Prostate gland (tissue), 2 donors: ENCODE results near the gene FOXB2. TPM values are rescaled to one million over a fixed set of nuclear protein-coding genes. Genes with fewer than 3 reads are reported as not detected.
"Not testable (repeated sequence)": the region's sequence is repeated elsewhere in the genome, so short reads cannot be mapped to it uniquely, and the experiment has no call there.

Experiments used
- DNase-seq: peaks from one replicate; pipeline ENCODE4 v3.0.0-alpha.2; 2019; ENCODE audit warnings: low spot score
- H3K27ac ChIP-seq, 2 donors: fragments of 200-600 bp; sonication (generic); 2 replicates each; pipeline ENCODE4 v1.5.1; 2017 to 2019
- H3K27me3 ChIP-seq: fragments of 200-600 bp; sonication (generic); replicated peaks from 2 replicates; pipeline ENCODE4 v1.5.1; 2019; ENCODE audit not compliant: insufficient read depth
- H3K36me3 ChIP-seq, 2 donors: fragments of 200-600 bp; sonication (generic); 1 replicate in 1 of 2; 2 replicates in 1 of 2; pipeline versions ENCODE4 v1.5.1 to v1.8.1; 2017 to 2019
- H3K4me1 ChIP-seq: fragments of 200-600 bp; sonication (generic); replicated peaks from 2 replicates; pipeline ENCODE4 v1.5.1; 2019
- H3K4me3 ChIP-seq, 2 donors: fragments of 200-600 bp; sonication (generic); 2 replicates each; pipeline ENCODE4 v1.5.1; 2017 to 2019
- H3K9me3 ChIP-seq: fragments of 200-600 bp; sonication (generic); 2 replicates; pipeline ENCODE4 v1.5.1; 2017
- CTCF ChIP-seq, 4 experiments: fragments of 200-600 bp in 2 of 4; fragments of 450-650 bp in 2 of 4; sonication (generic) in 2 of 4; IDR thresholded peaks; 1 replicate in 3 of 4; 2 replicates in 1 of 4; pipeline ENCODE4 v1.5.1; 2016 to 2019; ENCODE audit warnings: antibody characterized with exemption in 4 of 4, mild to moderate bottlenecking in 2 of 4, moderate library complexity in 2 of 4
- POLR2A ChIP-seq: fragments of 450-650 bp; IDR thresholded peaks from one replicate; pipeline ENCODE4 v1.6.1; 2016; ENCODE audit warnings: antibody characterized with exemption, mild to moderate bottlenecking
- POLR2AphosphoS5 ChIP-seq: sonication (generic); formaldehyde crosslinking; IDR thresholded peaks from one replicate; pipeline ENCODE4 v1.6.1; 2017; ENCODE audit warnings: antibody characterized with exemption
- WGBS: methylation state at CpG from one replicate; pipeline ENCODE4 v1.1.5; 2018; 5-methylcytosine and 5-hydroxymethylcytosine counted together
- intact Hi-C: fragments of 100-400 bp; cut with DNase I; formaldehyde crosslinking; loops from one replicate; pipeline ENCODE4 v1.14.2; 2022
- total RNA-seq, 2 donors: library from RNA; depleted of rRNA; stranded (reverse); fragments of >200 nt; gene quantifications; one replicate each; pipeline ENCODE4 v1.1.0, GENCODE V29; 2016

The FOXB2 gene
- total RNA-seq: not detected

DNA sequence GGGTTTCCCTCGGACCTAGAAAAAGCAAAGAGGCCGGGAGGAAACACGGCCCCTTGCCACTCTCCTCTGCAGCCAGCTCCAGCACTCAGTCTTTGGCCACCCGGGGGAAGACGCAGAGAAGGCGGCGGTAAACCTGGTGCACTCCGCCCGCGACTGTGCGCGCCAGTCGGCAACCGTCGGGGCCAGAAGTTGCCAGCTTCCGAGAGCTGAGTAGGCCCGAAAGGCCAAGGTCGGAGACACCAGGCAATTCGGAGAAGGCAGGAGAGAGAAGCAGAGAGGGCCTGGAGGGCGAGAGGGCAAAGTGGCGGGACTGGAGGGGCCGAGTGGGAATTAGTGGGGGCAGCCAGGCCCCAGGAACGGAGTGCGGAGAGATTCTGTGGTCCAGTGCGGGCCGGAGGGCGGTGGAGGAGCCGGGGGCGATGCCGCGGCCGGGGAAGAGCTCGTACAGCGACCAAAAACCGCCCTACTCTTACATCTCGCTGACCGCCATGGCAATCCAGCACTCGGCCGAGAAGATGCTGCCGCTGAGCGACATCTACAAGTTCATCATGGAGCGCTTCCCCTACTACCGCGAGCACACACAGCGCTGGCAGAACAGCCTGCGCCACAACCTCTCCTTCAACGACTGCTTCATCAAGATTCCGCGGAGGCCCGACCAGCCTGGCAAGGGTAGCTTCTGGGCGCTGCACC lies at the start of gene FOXB2:
Gene FOXB2, plus strand, starts transcription at position 420 of the 690 bp plus-strand sequence. Its CDS starts 0 bp downstream, at position 420.
- Histone ChIP-seq H3K27ac (no peak within 1 kb of the TSS), H3K27me3 (peaks cover 92% of the 10 kb centered on the region), H3K36me3 (no peaks in the 10 kb centered on the region), H3K4me1 (peaks cover 6% of the 10 kb centered on the region), H3K9me3 (no peaks in the 10 kb centered on the region), H3K4me3 (no peak within 1 kb of the TSS)
- intact Hi-C loops: no loop called here
- no peak for DNase-seq
- 10% methylated on average over 51 of the region's 51 CpGs for WGBS
- TF ChIP-seq CTCF (IDR thresholded peaks at IDR 0.05): no peak
- TF ChIP-seq POLR2A: no peak
- TF ChIP-seq POLR2AphosphoS5: no peak

DNA sequence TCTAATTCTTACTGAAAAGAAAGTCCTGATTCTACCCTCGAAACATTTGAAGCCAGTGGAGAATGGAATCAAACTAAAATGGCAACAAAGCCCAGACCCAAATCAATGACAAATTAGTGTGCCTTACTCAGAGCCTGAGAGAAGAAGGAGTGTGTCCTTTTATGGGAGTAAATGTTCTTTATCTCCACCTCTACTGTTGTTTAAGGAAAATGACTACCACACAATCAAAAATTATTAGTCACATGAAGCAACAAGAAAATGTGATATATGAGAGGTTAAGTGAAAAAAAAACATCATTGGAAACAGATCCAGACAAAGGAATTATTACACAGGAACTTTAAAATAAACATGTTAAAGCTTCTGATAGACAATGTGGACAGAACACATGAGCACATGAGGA lies 49.7 kb upstream of the FOXB2 start:
- Histone ChIP-seq H3K9me3 (no peaks in the 10 kb centered on the region), H3K27me3 (no peaks in the 10 kb centered on the region), H3K4me1 (no peaks in the 10 kb centered on the region), H3K4me3 (no peak overlapping the region), H3K36me3 (no peaks in the 10 kb centered on the region), H3K27ac (no peak overlapping the region)
- no peak for DNase-seq
- no peak for TF ChIP-seq POLR2AphosphoS5
- no peak for TF ChIP-seq CTCF (IDR thresholded peaks at IDR 0.05)
- no peak for TF ChIP-seq POLR2A
- intact Hi-C loops: no loop called here
- WGBS: 93% methylated on average over 1 of the region's 1 CpG

DNA sequence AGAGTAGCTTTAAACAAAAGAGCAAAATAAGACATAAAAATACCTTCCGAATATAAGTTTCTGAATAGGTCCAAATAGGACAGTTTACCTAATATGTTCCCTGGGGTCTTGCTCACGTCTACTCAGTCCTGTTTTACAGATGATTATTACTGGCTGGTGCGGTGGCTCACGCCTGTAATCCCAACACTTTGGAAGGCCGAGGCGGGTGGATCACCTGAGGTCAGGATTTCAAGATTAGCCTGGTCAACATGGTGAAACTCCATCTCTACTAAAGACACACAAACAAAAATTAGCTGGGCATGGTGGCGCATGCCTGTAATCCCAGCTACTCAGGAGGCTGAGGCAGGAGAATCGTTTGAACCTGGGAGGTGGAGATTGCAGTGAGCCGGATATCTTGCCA lies 40.6 kb upstream of the FOXB2 start:
- H3K27ac ChIP-seq, H3K36me3 ChIP-seq, H3K27me3 ChIP-seq, DNase-seq, H3K9me3 ChIP-seq, H3K4me3 ChIP-seq, intact Hi-C loops, H3K4me1 ChIP-seq: not testable (repeated sequence)
- 86% methylated on average over 9 of the region's 9 CpGs for WGBS

DNA sequence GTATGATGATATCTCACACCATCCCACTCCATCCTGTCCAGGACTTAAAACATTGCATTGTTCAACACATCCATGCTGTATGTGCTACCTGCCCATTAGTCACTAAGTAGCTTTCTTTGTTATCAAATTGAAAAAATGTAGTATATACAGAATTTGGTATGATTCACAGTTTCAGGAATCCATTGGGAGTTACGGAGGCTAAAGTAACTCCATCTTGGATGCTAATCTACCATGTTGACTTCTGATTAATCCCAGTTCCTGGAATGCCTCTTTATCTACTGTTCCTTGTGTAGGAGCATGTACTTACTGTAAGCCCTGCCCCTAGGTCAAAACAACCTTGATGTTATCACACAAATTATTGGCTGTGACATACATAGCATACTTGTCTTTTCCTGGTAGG lies 38.9 kb upstream of the FOXB2 start:
- DNase-seq: no peak
- intact Hi-C loops: loop anchor here (10.0 kb wide), 1 partner anchor 76 kb away; the partner anchor contains the start of gene PRUNE2
- H3K9me3 ChIP-seq: no peaks in the 10 kb centered on the region
- no peaks in the 10 kb centered on the region for H3K4me1 ChIP-seq
- H3K27me3 ChIP-seq: peaks cover 2% of the 10 kb centered on the region
- 75% methylated on average over 1 of the region's 1 CpG for WGBS
- no peak overlapping the region for H3K4me3 ChIP-seq
- no peak overlapping the region for H3K27ac ChIP-seq
- TF ChIP-seq POLR2AphosphoS5 (no peak), POLR2A (no peak), CTCF (IDR thresholded peaks at IDR 0.05) (no peak)
- H3K36me3 ChIP-seq: no peaks in the 10 kb centered on the region

DNA sequence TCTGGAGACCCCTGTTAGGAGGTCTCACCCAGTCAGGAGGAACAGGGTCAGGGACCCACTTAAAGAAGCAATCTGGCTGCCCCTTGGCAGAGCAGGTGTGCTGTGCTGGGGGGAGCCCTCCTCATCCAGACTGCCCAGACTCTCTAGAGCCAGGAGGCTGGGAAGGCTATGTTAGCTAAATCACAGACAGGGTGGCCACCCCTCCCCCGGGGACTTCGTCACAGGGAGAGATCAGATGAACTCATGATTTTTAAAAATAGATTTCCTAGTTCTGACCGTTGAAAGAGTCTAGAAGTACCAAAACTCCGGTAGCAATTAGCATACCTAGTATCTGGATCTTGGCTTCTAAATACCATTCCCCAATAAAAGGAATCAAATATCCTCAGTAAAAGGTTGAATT lies 35.0 kb upstream of the FOXB2 start:
- Histone ChIP-seq H3K27ac (no peak overlapping the region), H3K4me1 (no peaks in the 10 kb centered on the region), H3K36me3 (no peaks in the 10 kb centered on the region), H3K4me3 (no peak overlapping the region), H3K9me3 (no peaks in the 10 kb centered on the region), H3K27me3 (no peaks in the 10 kb centered on the region)
- no peak for DNase-seq
- 63% methylated on average over 4 of the region's 4 CpGs for WGBS
- intact Hi-C loops: loop anchor here (10.0 kb wide), 1 partner anchor 80 kb away; the partner anchor contains the start of gene PRUNE2
- TF ChIP-seq POLR2AphosphoS5 (no peak), POLR2A (no peak), CTCF (IDR thresholded peaks at IDR 0.05) (no peak)
